ENCODE measurements around the gene ROBO1. TPM values are rescaled to one million over a fixed set of nuclear protein-coding genes. Genes with fewer than 3 reads are reported as not detected.

The ROBO1 gene
- total and polyA plus RNA-seq, 2 donors (not counting 1 experiment from before 2014, with no cell fraction given): 0.27 to 3.2 TPM

GRCh38 chr3:78905700-78906099 is 862.1 kb downstream of the ROBO1 start:
- Histone ChIP-seq H3K4me3 (ENCODE audit: control extremely low read depth in 1 of 5, extremely low read depth in 1 of 5, insufficient read depth in 1 of 5, low read depth in 2 of 5, low read length in 4 of 5) (no peak overlapping the region), H3K79me2 (ENCODE audit: control insufficient read depth, insufficient read depth, low read length) (no peaks in the 10 kb centered on the region), H4K20me1 (ENCODE audit: control insufficient read depth, insufficient read depth, low read length, poor library complexity, severe bottlenecking) (no peaks in the 10 kb centered on the region), H3K9me3 (ENCODE audit: control extremely low read depth in 1 of 3, control insufficient read depth in 2 of 3, insufficient read depth in 1 of 3, low read length in 2 of 3) (no peaks in the 10 kb centered on the region), H3K27me3 (replicated peaks in 1 of 4; ENCODE audit: control extremely low read depth in 1 of 4, control insufficient read depth in 3 of 4, insufficient read depth in 4 of 4, low read length in 3 of 4) (no peaks in the 10 kb centered on the region), H3K9ac (ENCODE audit: low read length) (no peak overlapping the region), H3K27ac (ENCODE audit: low read length in 2 of 2) (no peak overlapping the region), H3K36me3 (replicated peaks in 1 of 2; ENCODE audit: control extremely low read depth in 1 of 2, control insufficient read depth in 1 of 2, extremely low read depth in 1 of 2, insufficient read depth in 2 of 2, low read length in 1 of 2) (no peaks in the 10 kb centered on the region), H3K4me1 (ENCODE audit: control insufficient read depth in 2 of 2, insufficient read depth in 2 of 2, low read length in 2 of 2) (no peaks in the 10 kb centered on the region), H2AFZ (ENCODE audit: insufficient read depth, low read depth, low read length, poor library complexity, severe bottlenecking) (no peak overlapping the region), H3K4me2 (replicated peaks; ENCODE audit: low read depth, low read length, poor library complexity, severe bottlenecking) (no peak overlapping the region)
- no peaks in the 10 kb centered on the region for H3K9me3 Mint-ChIP-seq (ENCODE audit: insufficient read depth)
- DNase-seq: no peak
- no peak overlapping the region for H3K27ac Mint-ChIP-seq
- no peak for ATAC-seq (ENCODE audit: low read depth)
- H3K4me1 Mint-ChIP-seq: no peaks in the 10 kb centered on the region
- no peak overlapping the region for H3K4me3 Mint-ChIP-seq
- WGBS (ENCODE audit: insufficient coverage): no CpG with 5 or more reads among the region's 3 CpGs
- no peaks in the 10 kb centered on the region for H3K27me3 Mint-ChIP-seq
- TF ChIP-seq CTCF (IDR thresholded peaks at IDR 0.05) (no peak), EZH2 (IDR thresholded peaks at IDR 0.05; ENCODE audit: borderline replicate concordance, insufficient read depth, low read depth, low read length, poor library complexity, severe bottlenecking) (no peak)
- POLR2A ChIA-PET: no interaction called here
- intact Hi-C loops (cut with micrococcal nuclease): no loop called here
- CTCF ChIA-PET: no interaction called here

- TF ChIP-seq CTCF (IDR thresholded peaks at IDR 0.05) (no peak), EZH2 (IDR thresholded peaks at IDR 0.05; ENCODE audit: borderline replicate concordance, insufficient read depth, low read depth, low read length, poor library complexity, severe bottlenecking) (no peak)
- no peaks in the 10 kb centered on the region for H3K79me2 ChIP-seq (ENCODE audit: control insufficient read depth, insufficient read depth, low read length)
These were observed 866.3 kb downstream of the ROBO1 start for GRCh38 chr3:78901544-78901943.

More at GRCh38 chr3:78901544-78901943, 866.3 kb downstream of the ROBO1 start:
- no peaks in the 10 kb centered on the region for H3K9me3 ChIP-seq (ENCODE audit: control extremely low read depth in 1 of 3, control insufficient read depth in 2 of 3, insufficient read depth in 1 of 3, low read length in 2 of 3)
- no peak for DNase-seq
- no peak overlapping the region for H3K27ac Mint-ChIP-seq
- H3K9me3 Mint-ChIP-seq (ENCODE audit: insufficient read depth): no peaks in the 10 kb centered on the region
- no peaks in the 10 kb centered on the region for H3K4me1 ChIP-seq (ENCODE audit: control insufficient read depth in 2 of 2, insufficient read depth in 2 of 2, low read length in 2 of 2)
- no peak overlapping the region for H3K4me3 ChIP-seq (ENCODE audit: control extremely low read depth in 1 of 5, extremely low read depth in 1 of 5, insufficient read depth in 1 of 5, low read depth in 2 of 5, low read length in 4 of 5)
- no peak overlapping the region for H3K27ac ChIP-seq (ENCODE audit: low read length in 2 of 2)
- H3K4me2 ChIP-seq (replicated peaks; ENCODE audit: low read depth, low read length, poor library complexity, severe bottlenecking): no peak overlapping the region
- no peaks in the 10 kb centered on the region for H3K27me3 ChIP-seq (replicated peaks in 1 of 4; ENCODE audit: control extremely low read depth in 1 of 4, control insufficient read depth in 3 of 4, insufficient read depth in 4 of 4, low read length in 3 of 4)
- POLR2A ChIA-PET: no interaction called here
- no peaks in the 10 kb centered on the region for H3K36me3 ChIP-seq (replicated peaks in 1 of 2; ENCODE audit: control extremely low read depth in 1 of 2, control insufficient read depth in 1 of 2, extremely low read depth in 1 of 2, insufficient read depth in 2 of 2, low read length in 1 of 2)
- ATAC-seq (ENCODE audit: low read depth): no peak
- no peak overlapping the region for H3K4me3 Mint-ChIP-seq
- intact Hi-C loops (cut with micrococcal nuclease): no loop called here
- H4K20me1 ChIP-seq (ENCODE audit: control insufficient read depth, insufficient read depth, low read length, poor library complexity, severe bottlenecking): no peaks in the 10 kb centered on the region
- H3K9ac ChIP-seq (ENCODE audit: low read length): no peak overlapping the region
- H3K4me1 Mint-ChIP-seq: no peaks in the 10 kb centered on the region
- 100% methylated on average over 1 of the region's 1 CpG for WGBS (ENCODE audit: insufficient coverage)
- no peak overlapping the region for H2AFZ ChIP-seq (ENCODE audit: insufficient read depth, low read depth, low read length, poor library complexity, severe bottlenecking)
- H3K27me3 Mint-ChIP-seq: no peaks in the 10 kb centered on the region
- CTCF ChIA-PET: no interaction called here

All from B cell (primary cell).